ENCODE measurements around the gene CDC25A. TPM values are rescaled to one million over a fixed set of nuclear protein-coding genes. Genes with fewer than 3 reads are reported as not detected.

Gene CDC25A
- total and polyA plus RNA-seq, 2 of the 13 experiments (the other 11 are each of a cell fraction or from before 2014, with no cell fraction given), result 7.9 to 45.4 TPM

GRCh38 chr3:48188266-48189201, at the start of gene CDC25A (continued):
- TF ChIP-seq MAFK (conservative IDR thresholded peaks at IDR 0.05 in 1 of 2, IDR thresholded peaks at IDR 0.05 in 1 of 2; ENCODE audit: low read length in 2 of 2) (0 out of 4 replicates have a peak, but pooled peaks of 1 of the 2 experiments have one; percentile 3), RCOR2 (CRISPR knock-in tag; IDR thresholded peaks at IDR 0.05) (0 out of 2 replicates have a peak, but pooled peaks have one; percentile 33), MEIS2 (CRISPR knock-in tag; IDR thresholded peaks at IDR 0.05) (peak; percentile 23; the same call in 1 of the 2 replicates), ZMYM4 (CRISPR knock-in tag; IDR thresholded peaks at IDR 0.05) (0 out of 2 replicates have a peak, but pooled peaks have one; percentile 42), HNRNPL (IDR thresholded peaks at IDR 0.05; ENCODE audit: low read depth, low read length) (0 out of 2 replicates have a peak, but pooled peaks have one; percentile 24), ATF1 (CRISPR knock-in tag; IDR thresholded peaks at IDR 0.05) (peak; percentile 74), ZNF569 (CRISPR knock-in tag; IDR thresholded peaks at IDR 0.05; ENCODE audit: borderline replicate concordance) (peak; percentile 50; the same call in 1 of the 2 replicates), SKI (IDR thresholded peaks at IDR 0.05; ENCODE audit: partially characterized antibody) (no peak), TBP (CRISPR knock-in tag; IDR thresholded peaks at IDR 0.05) (0 out of 2 replicates have a peak, but pooled peaks have one; percentile 11), KDM5B (CRISPR knock-in tag; IDR thresholded peaks at IDR 0.05; ENCODE audit: borderline replicate concordance) (0 out of 2 replicates have a peak, but pooled peaks have one; percentile 22), ZNF776 (CRISPR knock-in tag; IDR thresholded peaks at IDR 0.05) (0 out of 2 replicates have a peak, but pooled peaks have one; percentile 25), ZSCAN12 (CRISPR knock-in tag; IDR thresholded peaks at IDR 0.05) (0 out of 2 replicates have a peak, but pooled peaks have one; percentile 25), CERS6 (CRISPR knock-in tag; IDR thresholded peaks at IDR 0.05) (no peak), ZNF761 (CRISPR knock-in tag; conservative IDR thresholded peaks at IDR 0.05) (no peak), ZNF331 (CRISPR knock-in tag; IDR thresholded peaks at IDR 0.05) (peak; percentile 88), SPEN (CRISPR knock-in tag; IDR thresholded peaks at IDR 0.05; ENCODE audit: low read depth) (peak; percentile 74; the same call in 1 of the 2 replicates), POLR2G (IDR thresholded peaks at IDR 0.05; ENCODE audit: low read depth, low read length) (peak; percentile 75), SNAPC2 (CRISPR knock-in tag; IDR thresholded peaks at IDR 0.05) (peak; percentile 58; the same call in 1 of the 2 replicates), ZNF672 (CRISPR knock-in tag; IDR thresholded peaks at IDR 0.05) (no peak), TBX2 (CRISPR knock-in tag; IDR thresholded peaks at IDR 0.05; ENCODE audit: borderline replicate concordance) (peak; percentile 47; the same call in 1 of the 2 replicates), ATF6 (CRISPR knock-in tag; conservative IDR thresholded peaks at IDR 0.05) (no peak), E2F1 (CRISPR knock-in tag; IDR thresholded peaks at IDR 0.05) (peak; percentile 99), PHF8 (CRISPR knock-in tag; IDR thresholded peaks at IDR 0.05) (peak; percentile 85), NFKB2 (CRISPR knock-in tag; IDR thresholded peaks at IDR 0.05; ENCODE audit: borderline replicate concordance) (peak; percentile 56; the same call in 1 of the 2 replicates), ZC3H4 (CRISPR knock-in tag; IDR thresholded peaks at IDR 0.05; ENCODE audit: borderline replicate concordance) (no peak), ZNF557 (CRISPR knock-in tag; IDR thresholded peaks at IDR 0.05) (0 out of 2 replicates have a peak, but pooled peaks have one; percentile 45)
